K562 (cell line): ENCODE measurements around the gene CEND1. TPM values are rescaled to one million over a fixed set of nuclear protein-coding genes. Genes with fewer than 3 reads are reported as not detected.
A peak's percentile ranks its signal among the peaks of the same experiment; 100 is the strongest.

Source experiments
- CBX2 ChIP-seq: fragments of 200-600 bp; sonication (generic); IDR thresholded peaks from one replicate; pipeline ENCODE4 v1.6.1; 2012; ENCODE audit warnings: mild to moderate bottlenecking, low read length, inconsistent platforms; ENCODE audit not compliant: insufficient read depth, poor library complexity, severe bottlenecking
- FOXM1 ChIP-seq, 2 experiments: fragments of 450-650 bp in 1 of 2; sonication (generic) in 1 of 2; formaldehyde crosslinking in 1 of 2; IDR thresholded peaks; 2 replicates each; pipeline versions ENCODE4 v1.6.1 to v1.9.0; 2017 to 2022; ENCODE audit warnings: low read depth in 2 of 2, mild to moderate bottlenecking in 2 of 2, missing genetic modification reagents in 1 of 2, moderate library complexity in 1 of 2
- HNRNPL ChIP-seq: fragments of 200-400 bp; formaldehyde crosslinking; IDR thresholded peaks from 2 replicates; pipeline ENCODE4 v1.6.1; 2017; ENCODE audit warnings: low read depth, mild to moderate bottlenecking, low read length
- JUNB ChIP-seq: fragments of 450-650 bp; formaldehyde crosslinking; conservative IDR thresholded peaks from 2 replicates; pipeline ENCODE4 v1.4.0; 2020; ENCODE audit warnings: mild to moderate bottlenecking
- KDM5B ChIP-seq: fragments of 200-600 bp; sonication (generic); IDR thresholded peaks from 2 replicates; pipeline ENCODE4 v1.6.1; 2012; ENCODE audit warnings: low read depth, mild to moderate bottlenecking, moderate library complexity, low read length, control low read depth, inconsistent platforms; ENCODE audit not compliant: insufficient replicate concordance
- KLF13 ChIP-seq: fragments of 450-650 bp; IDR thresholded peaks from 2 replicates; pipeline ENCODE4 v1.6.1; 2016; ENCODE audit warnings: missing genetic modification characterization, low read depth, mild to moderate bottlenecking, missing compliant biosample characterization, moderate library complexity, borderline replicate concordance
- SREBF1 ChIP-seq: fragments of 150-350 bp; IDR thresholded peaks from 2 replicates; pipeline ENCODE4 v1.6.1; 2014; ENCODE audit warnings: antibody characterized with exemption, low read depth, low read length, borderline replicate concordance
- TFAM ChIP-seq: fragments of 250-450 bp; sonication (Bioruptor Pico); conservative IDR thresholded peaks from 2 replicates; pipeline ENCODE4 v1.5.0; 2021; ENCODE audit warnings: mild to moderate bottlenecking, moderate library complexity
- ZNF586 ChIP-seq: fragments of 450-650 bp; formaldehyde crosslinking; conservative IDR thresholded peaks from 2 replicates; pipeline ENCODE4 v1.4.0; 2020; ENCODE audit warnings: mild to moderate bottlenecking, moderate library complexity
- polyA plus RNA-seq, 8 experiments: library from polyadenylated mRNA; depleted of rRNA in 4 of 8; stranded (reverse) in 5 of 8; unstranded in 3 of 8; fragments of >200 nt; fragmentation: Nextera tagmentation in 2 of 8; fragmentation: Illumina TruSeq in 1 of 8; extraction: Ambion mirVana in 2 of 8; extraction: Trizol in 1 of 8; gene quantifications; 2 replicates each; pipeline versions ENCODE4 v1.2.1 to v1.2.3, GENCODE V29; 2011 to 2014; ENCODE audit warnings: inconsistent platforms in 1 of 8, missing spikeins in 1 of 8
- total RNA-seq, 7 experiments: library from RNA; depleted of rRNA in 6 of 7; stranded (reverse); fragments of >200 nt in 6 of 7; fragmentation: Illumina TruSeq in 2 of 7; extraction: Trizol in 2 of 7; gene quantifications; 2 replicates each; pipeline versions ENCODE4 v1.2.1 to v1.2.3, GENCODE V29; 2011 to 2021; ENCODE audit warnings: low replicate concordance in 1 of 7
- TF ChIP-seq, protein P1 (sequence below): fragments of 200-600 bp; sonication (generic); IDR thresholded peaks from one replicate; pipeline ENCODE4 v1.6.1; 2012; ENCODE audit warnings: mild to moderate bottlenecking, low read depth, low read length, inconsistent platforms
- TF ChIP-seq, protein P2 (sequence below): fragments of 250-450 bp; sonication (Bioruptor Pico); IDR thresholded peaks from 2 replicates; pipeline ENCODE4 v1.8.0; 2022; ENCODE audit warnings: inconsistent platforms

Gene CEND1
- total and polyA plus RNA-seq, 9 of the 15 experiments (the other 6 are each of a cell fraction or from before 2014, with no cell fraction given) = 0.13 to 0.18 (median 0.16) TPM; not detected in 6

DNA sequence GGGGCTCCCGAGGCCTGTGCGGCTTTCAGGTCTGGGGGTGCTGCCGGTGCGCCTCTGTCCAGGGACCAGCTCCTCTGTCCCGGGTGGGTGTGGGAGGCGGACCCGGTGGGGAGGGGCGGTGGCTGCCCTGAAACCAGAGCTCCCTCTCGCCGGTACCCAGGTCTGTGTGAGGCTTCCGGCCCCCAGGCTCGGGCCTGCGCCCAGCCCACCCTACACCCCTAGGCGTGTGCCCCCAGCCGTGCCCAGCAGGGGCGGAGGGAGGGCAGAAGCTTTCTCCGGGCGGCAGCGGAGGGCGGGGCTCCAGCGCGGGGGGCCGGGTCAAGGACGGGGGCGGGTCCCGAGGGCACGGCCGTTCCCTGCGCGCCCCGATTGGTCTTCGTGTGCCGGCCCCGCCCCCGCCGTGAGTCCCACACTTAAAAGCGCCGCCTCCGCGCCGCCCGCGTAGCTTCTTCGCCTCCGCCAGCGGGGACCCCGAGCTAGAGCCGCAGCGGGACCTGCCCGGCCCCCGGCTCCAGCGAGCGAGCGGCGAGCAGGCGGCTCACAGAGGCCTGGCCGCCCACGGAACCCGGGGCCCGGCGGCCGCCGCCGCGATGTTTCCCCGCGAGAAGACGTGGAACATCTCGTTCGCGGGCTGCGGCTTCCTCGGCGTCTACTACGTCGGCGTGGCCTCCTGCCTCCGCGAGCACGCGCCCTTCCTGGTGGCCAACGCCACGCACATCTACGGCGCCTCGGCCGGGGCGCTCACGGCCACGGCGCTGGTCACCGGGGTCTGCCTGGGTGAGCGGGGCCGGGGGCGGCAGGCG, 29.4 kb upstream of the CEND1 start (continued):
- TF ChIP-seq, protein P1, sequence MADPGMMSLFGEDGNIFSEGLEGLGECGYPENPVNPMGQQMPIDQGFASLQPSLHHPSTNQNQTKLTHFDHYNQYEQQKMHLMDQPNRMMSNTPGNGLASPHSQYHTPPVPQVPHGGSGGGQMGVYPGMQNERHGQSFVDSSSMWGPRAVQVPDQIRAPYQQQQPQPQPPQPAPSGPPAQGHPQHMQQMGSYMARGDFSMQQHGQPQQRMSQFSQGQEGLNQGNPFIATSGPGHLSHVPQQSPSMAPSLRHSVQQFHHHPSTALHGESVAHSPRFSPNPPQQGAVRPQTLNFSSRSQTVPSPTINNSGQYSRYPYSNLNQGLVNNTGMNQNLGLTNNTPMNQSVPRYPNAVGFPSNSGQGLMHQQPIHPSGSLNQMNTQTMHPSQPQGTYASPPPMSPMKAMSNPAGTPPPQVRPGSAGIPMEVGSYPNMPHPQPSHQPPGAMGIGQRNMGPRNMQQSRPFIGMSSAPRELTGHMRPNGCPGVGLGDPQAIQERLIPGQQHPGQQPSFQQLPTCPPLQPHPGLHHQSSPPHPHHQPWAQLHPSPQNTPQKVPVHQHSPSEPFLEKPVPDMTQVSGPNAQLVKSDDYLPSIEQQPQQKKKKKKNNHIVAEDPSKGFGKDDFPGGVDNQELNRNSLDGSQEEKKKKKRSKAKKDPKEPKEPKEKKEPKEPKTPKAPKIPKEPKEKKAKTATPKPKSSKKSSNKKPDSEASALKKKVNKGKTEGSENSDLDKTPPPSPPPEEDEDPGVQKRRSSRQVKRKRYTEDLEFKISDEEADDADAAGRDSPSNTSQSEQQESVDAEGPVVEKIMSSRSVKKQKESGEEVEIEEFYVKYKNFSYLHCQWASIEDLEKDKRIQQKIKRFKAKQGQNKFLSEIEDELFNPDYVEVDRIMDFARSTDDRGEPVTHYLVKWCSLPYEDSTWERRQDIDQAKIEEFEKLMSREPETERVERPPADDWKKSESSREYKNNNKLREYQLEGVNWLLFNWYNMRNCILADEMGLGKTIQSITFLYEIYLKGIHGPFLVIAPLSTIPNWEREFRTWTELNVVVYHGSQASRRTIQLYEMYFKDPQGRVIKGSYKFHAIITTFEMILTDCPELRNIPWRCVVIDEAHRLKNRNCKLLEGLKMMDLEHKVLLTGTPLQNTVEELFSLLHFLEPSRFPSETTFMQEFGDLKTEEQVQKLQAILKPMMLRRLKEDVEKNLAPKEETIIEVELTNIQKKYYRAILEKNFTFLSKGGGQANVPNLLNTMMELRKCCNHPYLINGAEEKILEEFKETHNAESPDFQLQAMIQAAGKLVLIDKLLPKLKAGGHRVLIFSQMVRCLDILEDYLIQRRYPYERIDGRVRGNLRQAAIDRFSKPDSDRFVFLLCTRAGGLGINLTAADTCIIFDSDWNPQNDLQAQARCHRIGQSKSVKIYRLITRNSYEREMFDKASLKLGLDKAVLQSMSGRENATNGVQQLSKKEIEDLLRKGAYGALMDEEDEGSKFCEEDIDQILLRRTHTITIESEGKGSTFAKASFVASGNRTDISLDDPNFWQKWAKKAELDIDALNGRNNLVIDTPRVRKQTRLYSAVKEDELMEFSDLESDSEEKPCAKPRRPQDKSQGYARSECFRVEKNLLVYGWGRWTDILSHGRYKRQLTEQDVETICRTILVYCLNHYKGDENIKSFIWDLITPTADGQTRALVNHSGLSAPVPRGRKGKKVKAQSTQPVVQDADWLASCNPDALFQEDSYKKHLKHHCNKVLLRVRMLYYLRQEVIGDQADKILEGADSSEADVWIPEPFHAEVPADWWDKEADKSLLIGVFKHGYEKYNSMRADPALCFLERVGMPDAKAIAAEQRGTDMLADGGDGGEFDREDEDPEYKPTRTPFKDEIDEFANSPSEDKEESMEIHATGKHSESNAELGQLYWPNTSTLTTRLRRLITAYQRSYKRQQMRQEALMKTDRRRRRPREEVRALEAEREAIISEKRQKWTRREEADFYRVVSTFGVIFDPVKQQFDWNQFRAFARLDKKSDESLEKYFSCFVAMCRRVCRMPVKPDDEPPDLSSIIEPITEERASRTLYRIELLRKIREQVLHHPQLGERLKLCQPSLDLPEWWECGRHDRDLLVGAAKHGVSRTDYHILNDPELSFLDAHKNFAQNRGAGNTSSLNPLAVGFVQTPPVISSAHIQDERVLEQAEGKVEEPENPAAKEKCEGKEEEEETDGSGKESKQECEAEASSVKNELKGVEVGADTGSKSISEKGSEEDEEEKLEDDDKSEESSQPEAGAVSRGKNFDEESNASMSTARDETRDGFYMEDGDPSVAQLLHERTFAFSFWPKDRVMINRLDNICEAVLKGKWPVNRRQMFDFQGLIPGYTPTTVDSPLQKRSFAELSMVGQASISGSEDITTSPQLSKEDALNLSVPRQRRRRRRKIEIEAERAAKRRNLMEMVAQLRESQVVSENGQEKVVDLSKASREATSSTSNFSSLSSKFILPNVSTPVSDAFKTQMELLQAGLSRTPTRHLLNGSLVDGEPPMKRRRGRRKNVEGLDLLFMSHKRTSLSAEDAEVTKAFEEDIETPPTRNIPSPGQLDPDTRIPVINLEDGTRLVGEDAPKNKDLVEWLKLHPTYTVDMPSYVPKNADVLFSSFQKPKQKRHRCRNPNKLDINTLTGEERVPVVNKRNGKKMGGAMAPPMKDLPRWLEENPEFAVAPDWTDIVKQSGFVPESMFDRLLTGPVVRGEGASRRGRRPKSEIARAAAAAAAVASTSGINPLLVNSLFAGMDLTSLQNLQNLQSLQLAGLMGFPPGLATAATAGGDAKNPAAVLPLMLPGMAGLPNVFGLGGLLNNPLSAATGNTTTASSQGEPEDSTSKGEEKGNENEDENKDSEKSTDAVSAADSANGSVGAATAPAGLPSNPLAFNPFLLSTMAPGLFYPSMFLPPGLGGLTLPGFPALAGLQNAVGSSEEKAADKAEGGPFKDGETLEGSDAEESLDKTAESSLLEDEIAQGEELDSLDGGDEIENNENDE = no peak
- TF ChIP-seq SREBF1 (no peak), KLF13 (tag) (no peak), FOXM1 (IDR thresholded peaks at IDR 0.05; ENCODE audit: low read depth) (no peak), FOXM1 (CRISPR knock-in tag; IDR thresholded peaks at IDR 0.05; ENCODE audit: low read depth) (no peak), CBX2 (no peak), HNRNPL (peak; percentile 58), ZNF586 (CRISPR knock-in tag) (no peak), JUNB (CRISPR knock-in tag) (no peak), TFAM (no peak), KDM5B (peak; percentile 92)
- TF ChIP-seq, protein P2, sequence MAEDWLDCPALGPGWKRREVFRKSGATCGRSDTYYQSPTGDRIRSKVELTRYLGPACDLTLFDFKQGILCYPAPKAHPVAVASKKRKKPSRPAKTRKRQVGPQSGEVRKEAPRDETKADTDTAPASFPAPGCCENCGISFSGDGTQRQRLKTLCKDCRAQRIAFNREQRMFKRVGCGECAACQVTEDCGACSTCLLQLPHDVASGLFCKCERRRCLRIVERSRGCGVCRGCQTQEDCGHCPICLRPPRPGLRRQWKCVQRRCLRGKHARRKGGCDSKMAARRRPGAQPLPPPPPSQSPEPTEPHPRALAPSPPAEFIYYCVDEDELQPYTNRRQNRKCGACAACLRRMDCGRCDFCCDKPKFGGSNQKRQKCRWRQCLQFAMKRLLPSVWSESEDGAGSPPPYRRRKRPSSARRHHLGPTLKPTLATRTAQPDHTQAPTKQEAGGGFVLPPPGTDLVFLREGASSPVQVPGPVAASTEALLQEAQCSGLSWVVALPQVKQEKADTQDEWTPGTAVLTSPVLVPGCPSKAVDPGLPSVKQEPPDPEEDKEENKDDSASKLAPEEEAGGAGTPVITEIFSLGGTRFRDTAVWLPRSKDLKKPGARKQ = no peak
